ENCODE measurements around the gene CMC2.

The CMC2 gene

DNA sequence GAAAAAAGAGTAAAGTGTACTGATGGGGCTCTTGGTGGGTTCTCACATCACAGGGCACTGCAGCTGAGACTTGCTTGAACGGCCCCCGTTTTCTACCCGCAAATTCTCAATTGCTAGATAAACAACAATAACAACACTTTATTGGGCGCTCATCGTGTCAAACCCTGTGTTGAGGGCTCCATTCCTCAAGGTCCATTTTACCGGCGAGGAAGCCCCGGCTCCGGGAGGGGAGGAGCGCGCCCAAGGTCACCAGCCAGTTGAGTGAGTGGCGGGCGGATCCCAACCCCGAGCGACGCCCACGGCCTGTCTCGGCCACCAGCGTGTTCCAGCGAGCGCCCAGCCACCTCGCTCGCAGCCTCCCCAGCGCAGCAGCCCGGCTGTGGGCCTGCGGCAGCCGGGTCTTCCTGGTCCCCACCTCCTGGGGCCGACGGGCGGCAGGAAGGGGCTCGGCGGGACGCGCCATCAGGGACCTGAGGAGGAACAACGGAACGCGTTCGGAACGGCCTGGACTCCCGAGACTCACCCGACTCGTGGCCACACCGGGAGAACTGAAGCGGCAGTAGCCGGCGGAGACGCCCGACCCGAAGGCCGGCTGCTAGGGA, 373 bp downstream of the CMC2 start:
- no peak overlapping the region; the same call in 1 of the 2 replicates for H3K27ac ChIP-seq
- TF ChIP-seq POLR2AphosphoS5 (IDR thresholded peaks at IDR 0.05; ENCODE audit: borderline replicate concordance, low read depth, low read length): no peak
- no peak for TF ChIP-seq EZH2 (IDR thresholded peaks at IDR 0.05)
- no peak for TF ChIP-seq FOXP2 (optimal IDR thresholded peaks at IDR 0.05; ENCODE audit: control extremely low read depth, extremely low read length, insufficient read depth)
- peak overlapping the region; percentile 89 for H3K4me3 ChIP-seq
- DNase-seq (ENCODE audit: low read depth, low spot score): no peak
- no peaks in the 10 kb centered on the region for H3K9me3 ChIP-seq (ENCODE audit: low read depth, low read length)
- H3K9ac ChIP-seq (ENCODE audit: insufficient read length): peak overlapping the region; percentile 91
- no peaks in the 10 kb centered on the region for H3K36me3 ChIP-seq (ENCODE audit: insufficient read depth, low read length)

DNA sequence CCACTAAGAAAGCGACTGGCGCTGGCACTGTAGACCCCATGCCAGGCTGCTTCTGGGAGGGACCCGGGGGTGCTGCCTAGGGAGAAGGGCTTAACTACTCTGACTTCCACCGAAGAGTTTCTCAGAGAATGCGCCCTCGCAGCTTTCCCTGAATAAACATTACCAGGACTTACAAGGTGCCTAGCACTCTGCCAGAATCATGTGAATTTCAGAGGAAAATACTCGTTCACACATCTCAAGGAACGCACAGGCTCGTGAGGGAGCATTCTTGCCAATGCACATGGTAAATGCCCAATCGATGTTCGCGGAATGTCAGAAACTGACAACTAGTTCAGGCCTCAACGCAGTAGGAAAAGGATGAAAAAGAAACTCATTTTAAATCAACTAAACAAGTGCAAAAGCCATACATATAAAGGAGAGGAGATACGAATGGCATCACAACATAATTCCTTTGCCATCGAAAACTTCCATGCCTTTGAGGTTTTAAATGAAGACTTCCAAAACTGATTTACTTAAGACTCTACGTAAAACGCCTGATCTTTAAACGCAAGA, 999 bp downstream of the CMC2 start:
- no peak for DNase-seq (ENCODE audit: low read depth, low spot score)
- Histone ChIP-seq H3K36me3 (ENCODE audit: insufficient read depth, low read length) (no peaks in the 10 kb centered on the region), H3K27ac (no peak overlapping the region)

DNA sequence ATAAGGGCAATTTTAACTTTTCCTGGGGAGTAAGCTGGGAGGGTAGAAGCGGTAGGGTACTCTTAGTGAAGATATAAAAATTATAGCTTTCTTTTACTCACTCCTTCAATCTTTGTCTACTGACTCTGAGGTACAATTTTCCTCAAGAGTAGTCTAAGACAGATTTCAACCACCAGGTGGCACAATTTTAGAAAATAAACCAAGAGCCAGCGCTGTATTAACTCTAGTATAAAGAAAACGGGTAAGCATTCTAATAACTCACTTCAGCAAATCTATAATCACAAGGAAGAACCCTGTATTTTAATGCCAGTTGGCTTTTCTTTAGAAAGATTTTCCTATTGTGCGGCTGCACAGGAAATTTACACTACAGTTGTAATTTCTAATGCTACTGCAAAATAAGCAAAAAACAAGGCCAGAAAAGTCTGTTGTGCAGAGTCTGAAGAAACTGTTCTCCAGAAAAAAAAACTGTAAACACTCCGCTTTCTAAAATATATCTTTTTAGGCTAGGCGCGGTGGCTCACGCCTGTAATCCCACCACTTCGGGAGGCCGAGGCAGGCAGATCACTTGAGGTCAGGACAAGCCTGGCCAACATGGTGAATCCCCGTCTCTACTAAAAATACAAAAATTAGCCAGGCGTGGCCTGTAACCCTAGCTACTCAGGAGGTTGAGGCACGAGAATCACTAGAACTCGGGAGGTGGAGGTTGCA, 1.9 kb downstream of the CMC2 start:
- Histone ChIP-seq H3K4me3 (peak overlapping the region; percentile 40; the same call in 1 of the 2 replicates), H3K9ac (ENCODE audit: insufficient read length) (no peak overlapping the region), H3K36me3 (ENCODE audit: insufficient read depth, low read length) (no peaks in the 10 kb centered on the region), H3K9me3 (ENCODE audit: low read depth, low read length) (no peaks in the 10 kb centered on the region), H3K27ac (no peak overlapping the region)
- no peak for DNase-seq (ENCODE audit: low read depth, low spot score)
- TF ChIP-seq FOXP2 (optimal IDR thresholded peaks at IDR 0.05; ENCODE audit: control extremely low read depth, extremely low read length, insufficient read depth): no peak
- TF ChIP-seq POLR2AphosphoS5 (IDR thresholded peaks at IDR 0.05; ENCODE audit: borderline replicate concordance, low read depth, low read length): no peak
- no peak for TF ChIP-seq EZH2 (IDR thresholded peaks at IDR 0.05)

More for the DNA sequence above, 999 bp downstream of the CMC2 start:
- Histone ChIP-seq H3K9me3 (ENCODE audit: low read depth, low read length) (no peaks in the 10 kb centered on the region), H3K4me3 (peak overlapping the region; percentile 89), H3K9ac (ENCODE audit: insufficient read length) (peak overlapping the region; percentile 91)
- TF ChIP-seq FOXP2 (optimal IDR thresholded peaks at IDR 0.05; ENCODE audit: control extremely low read depth, extremely low read length, insufficient read depth): no peak
- no peak for TF ChIP-seq EZH2 (IDR thresholded peaks at IDR 0.05)
- no peak for TF ChIP-seq POLR2AphosphoS5 (IDR thresholded peaks at IDR 0.05; ENCODE audit: borderline replicate concordance, low read depth, low read length)

- Histone ChIP-seq H3K9ac (ENCODE audit: insufficient read length) (no peak overlapping the region), H3K4me3 (no peak overlapping the region), H3K9me3 (ENCODE audit: low read depth, low read length) (no peaks in the 10 kb centered on the region), H3K27ac (no peak overlapping the region), H3K36me3 (ENCODE audit: insufficient read depth, low read length) (no peaks in the 10 kb centered on the region)
- no peak for DNase-seq (ENCODE audit: low read depth, low spot score)
- TF ChIP-seq EZH2 (IDR thresholded peaks at IDR 0.05): no peak
- no peak for TF ChIP-seq POLR2AphosphoS5 (IDR thresholded peaks at IDR 0.05; ENCODE audit: borderline replicate concordance, low read depth, low read length)
- no peak for TF ChIP-seq FOXP2 (optimal IDR thresholded peaks at IDR 0.05; ENCODE audit: control extremely low read depth, extremely low read length, insufficient read depth)
These were observed 2.9 kb downstream of the CMC2 start for GRCh38 chr16:81003610-81004460.

DNA sequence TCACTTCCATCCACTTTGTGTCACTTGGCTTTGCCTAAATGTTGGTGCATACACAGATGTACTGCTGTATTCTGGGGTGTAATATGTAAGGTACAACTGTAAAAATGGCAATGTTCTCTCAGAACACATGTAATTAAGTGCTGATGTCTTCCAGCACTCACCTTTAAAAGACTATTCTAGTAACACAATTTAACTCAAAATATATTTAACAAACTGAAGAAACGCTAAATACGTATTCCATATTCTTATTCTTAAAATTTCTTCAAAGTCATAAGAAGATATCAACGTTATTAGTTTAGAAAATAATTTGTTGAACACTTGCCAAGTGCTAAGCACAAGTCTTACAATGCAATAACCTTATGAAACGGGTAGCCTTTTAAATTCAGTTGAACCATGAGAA, 3.6 kb downstream of the CMC2 start:
- Histone ChIP-seq H3K9me3 (ENCODE audit: low read depth, low read length) (no peaks in the 10 kb centered on the region), H3K9ac (ENCODE audit: insufficient read length) (no peak overlapping the region), H3K36me3 (ENCODE audit: insufficient read depth, low read length) (no peaks in the 10 kb centered on the region), H3K27ac (no peak overlapping the region), H3K4me3 (no peak overlapping the region)
- no peak for DNase-seq (ENCODE audit: low read depth, low spot score)
- TF ChIP-seq POLR2AphosphoS5 (IDR thresholded peaks at IDR 0.05; ENCODE audit: borderline replicate concordance, low read depth, low read length): no peak
- no peak for TF ChIP-seq FOXP2 (optimal IDR thresholded peaks at IDR 0.05; ENCODE audit: control extremely low read depth, extremely low read length, insufficient read depth)
- TF ChIP-seq EZH2 (IDR thresholded peaks at IDR 0.05): no peak

DNA sequence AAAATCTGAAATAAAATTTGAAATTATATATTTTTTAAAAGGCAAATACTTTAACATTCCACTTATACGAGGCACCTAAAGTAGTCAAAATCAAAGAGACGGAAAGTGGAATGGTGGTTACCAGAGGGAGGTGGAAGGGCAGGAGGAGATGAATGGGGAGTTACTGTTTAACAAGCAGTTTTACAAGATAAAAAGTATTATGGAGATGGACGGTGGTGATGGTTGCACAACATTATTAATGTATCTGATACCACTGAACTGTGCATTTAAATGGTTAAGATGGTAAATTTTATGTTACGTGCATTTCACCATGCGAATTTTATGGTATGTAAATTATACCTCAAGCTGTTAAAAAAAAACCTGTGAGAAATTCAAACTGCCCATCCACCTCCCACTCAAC, 5.4 kb downstream of the CMC2 start:
- Histone ChIP-seq H3K9me3 (ENCODE audit: low read depth, low read length) (no peaks in the 10 kb centered on the region), H3K4me3 (no peak overlapping the region), H3K27ac (no peak overlapping the region)

DNA sequence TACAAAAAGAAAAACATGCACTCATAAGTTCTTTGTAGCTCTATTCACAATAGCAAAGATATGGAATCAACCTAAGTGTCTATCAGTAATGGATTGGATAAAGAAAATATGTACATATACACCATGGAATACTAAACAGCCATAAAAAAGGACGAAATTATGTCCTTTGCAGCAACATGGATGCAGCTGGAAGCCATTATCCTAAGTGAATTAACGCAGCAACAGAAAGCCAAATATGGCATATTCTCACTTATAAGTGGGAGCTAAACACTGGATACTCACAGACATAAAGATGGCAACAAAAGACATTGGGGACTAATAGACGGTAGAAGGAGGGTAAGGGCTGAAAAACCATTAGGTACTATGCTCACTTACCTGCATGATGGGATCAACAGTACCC, 5.8 kb downstream of the CMC2 start:
- no peak for TF ChIP-seq EZH2 (IDR thresholded peaks at IDR 0.05)
- no peak for TF ChIP-seq POLR2AphosphoS5 (IDR thresholded peaks at IDR 0.05; ENCODE audit: borderline replicate concordance, low read depth, low read length)
- no peak for TF ChIP-seq FOXP2 (optimal IDR thresholded peaks at IDR 0.05; ENCODE audit: control extremely low read depth, extremely low read length, insufficient read depth)
- no peak overlapping the region for H3K9ac ChIP-seq (ENCODE audit: insufficient read length)
- DNase-seq (ENCODE audit: low read depth, low spot score): no peak
- no peaks in the 10 kb centered on the region for H3K9me3 ChIP-seq (ENCODE audit: low read depth, low read length)
- no peak overlapping the region for H3K4me3 ChIP-seq
- no peak overlapping the region for H3K27ac ChIP-seq
- H3K36me3 ChIP-seq (ENCODE audit: insufficient read depth, low read length): no peaks in the 10 kb centered on the region

More for the DNA sequence above, 5.4 kb downstream of the CMC2 start:
- TF ChIP-seq FOXP2 (optimal IDR thresholded peaks at IDR 0.05; ENCODE audit: control extremely low read depth, extremely low read length, insufficient read depth) (no peak), POLR2AphosphoS5 (IDR thresholded peaks at IDR 0.05; ENCODE audit: borderline replicate concordance, low read depth, low read length) (no peak), EZH2 (IDR thresholded peaks at IDR 0.05) (no peak)
- no peak for DNase-seq (ENCODE audit: low read depth, low spot score)
- no peak overlapping the region for H3K9ac ChIP-seq (ENCODE audit: insufficient read length)
- H3K36me3 ChIP-seq (ENCODE audit: insufficient read depth, low read length): no peaks in the 10 kb centered on the region
